Lung (tissue), 12 donors: Measurements from ENCODE around the gene ZNF516. TPM values are rescaled to one million over a fixed set of nuclear protein-coding genes. Genes with fewer than 3 reads are reported as not detected.
A peak's percentile ranks its signal among the peaks of the same experiment; 100 is the strongest.

Experiments
- ATAC-seq: fragments of 200-7000 bp; cut with Tn5 transposase; one replicate; pipeline ENCODE4 v1.9.1; 2020; ENCODE audit warnings: moderate number of reproducible peaks; ENCODE audit not compliant: insufficient read depth, low FRiP score
- DNase-seq, 3 donors: peaks; one replicate each; pipeline ENCODE4 v3.0.0-alpha.2; 2013 to 2017
- H3K27ac ChIP-seq, 2 donors: one replicate each; pipeline ENCODE4 v1.5.1; 2013; ENCODE audit warnings: mild to moderate bottlenecking in 2 of 2, moderate library complexity in 2 of 2, control low read depth in 1 of 2, inconsistent platforms in 1 of 2, low read depth in 1 of 2, low read length in 1 of 2
- H3K27me3 ChIP-seq, 3 donors: one replicate each; pipeline ENCODE4 v1.5.1; 2013; ENCODE audit warnings: low read length in 2 of 3; ENCODE audit not compliant: control insufficient read depth in 3 of 3, insufficient read depth in 3 of 3
- H3K36me3 ChIP-seq, 4 donors: one replicate each; pipeline ENCODE4 v1.5.1; 2013; ENCODE audit warnings: low read length in 4 of 4, mild to moderate bottlenecking in 1 of 4, moderate library complexity in 1 of 4; ENCODE audit not compliant: control insufficient read depth in 4 of 4, insufficient read depth in 4 of 4
- H3K4me1 ChIP-seq, 5 donors: one replicate each; pipeline ENCODE4 v1.5.1; 2013; ENCODE audit warnings: low read length in 5 of 5, mild to moderate bottlenecking in 2 of 5, moderate library complexity in 1 of 5; ENCODE audit not compliant: control insufficient read depth in 5 of 5, insufficient read depth in 5 of 5
- H3K4me3 ChIP-seq: one replicate; pipeline ENCODE4 v1.5.1; 2013; ENCODE audit warnings: mild to moderate bottlenecking, control low read depth, moderate library complexity
- H3K9ac ChIP-seq, 2 donors: one replicate each; pipeline ENCODE4 v1.5.1; 2013; ENCODE audit warnings: low read length in 2 of 2, control low read depth in 1 of 2; ENCODE audit not compliant: insufficient read depth in 1 of 2
- H3K9me3 ChIP-seq, 4 donors: one replicate each; pipeline ENCODE4 v1.5.1; 2013; ENCODE audit warnings: low read length in 3 of 4, mild to moderate bottlenecking in 1 of 4, moderate library complexity in 1 of 4; ENCODE audit not compliant: control insufficient read depth in 4 of 4, insufficient read depth in 3 of 4
- CTCF ChIP-seq: IDR thresholded peaks from 2 replicates; pipeline ENCODE4 v1.5.1; 2012; ENCODE audit warnings: mild to moderate bottlenecking; ENCODE audit errors: control extremely low read depth, extremely low read depth
- WGBS, 2 donors: extraction: QIAGEN DNeasy Blood & Tissue Kit; methylation state at CpG; one replicate each; pipeline ENCODE4 v1.1.7; 2013; 5-methylcytosine and 5-hydroxymethylcytosine counted together
- polyA plus RNA-seq, 2 donors: library from polyadenylated mRNA; stranded (reverse); fragments of 200-250 nt; gene quantifications; one replicate each; pipeline ENCODE4 v1.2.1, GENCODE V29; 2013
- total RNA-seq, 2 donors: library from RNA; depleted of rRNA in 1 of 2; stranded (reverse); fragments of >200 nt in 1 of 2; gene quantifications; one replicate each; pipeline ENCODE4 v1.2.1, GENCODE V29; 2014 to 2021
- donor health status: control.
- donor health status: control.
- donor health status: Bipolar disorder and iron deficiency.
- donor health status: healthy.
- donor health status: DM: yes; HTN: yes; CAD: no.

ZNF516 gene
- total and polyA plus RNA-seq, 4 donors = 7.7 to 45.4 (median 26.4) TPM

- Histone ChIP-seq H3K9ac (no peak overlapping the region), H3K4me3 (no peak overlapping the region), H3K27me3 (no peaks in the 10 kb centered on the region), H3K4me1 (peaks cover 0 to 5% (median 3%) of the 10 kb centered on the region in 5 donors), H3K27ac (no peak overlapping the region), H3K36me3 (peaks cover 0 to 36% (median 25%) of the 10 kb centered on the region in 4 donors), H3K9me3 (peaks cover 0 to 5% (median 0%) of the 10 kb centered on the region in 4 donors)
- 91 to 94% methylated on average over 26 of the region's 26 CpGs for WGBS, 2 donors
- no peak for TF ChIP-seq CTCF
- DNase-seq (no peak), ATAC-seq (no peak)
Measured at GRCh38 chr18:76357174-76357573, 137.9 kb downstream of the ZNF516 start.

- ATAC-seq = no peak
- peaks cover 0 to 9% (median 4%) of the 10 kb centered on the region in 5 donors for H3K4me1 ChIP-seq
- H3K27me3 ChIP-seq = no peaks in the 10 kb centered on the region
- peaks cover 0 to 5% (median 1%) of the 10 kb centered on the region in 4 donors for H3K9me3 ChIP-seq
- H3K4me3 ChIP-seq = no peak overlapping the region
- TF ChIP-seq CTCF = no peak
- H3K9ac ChIP-seq = no peak overlapping the region
- H3K27ac ChIP-seq = no peak overlapping the region
- WGBS, 2 donors = 97 to 98% methylated on average over 10 of the region's 10 CpGs
- peaks cover 0 to 31% (median 21%) of the 10 kb centered on the region in 4 donors for H3K36me3 ChIP-seq
- DNase-seq = no peak
Measured at GRCh38 chr18:76356666-76357065, 138.4 kb downstream of the ZNF516 start.

GRCh38 chr18:76354348-76354747 lies 140.7 kb downstream of the ZNF516 start:
- WGBS, 2 donors = 22 to 52% methylated on average over 1 of the region's 1 CpG
- ATAC-seq = no peak
- peaks cover 0 to 18% (median 9%) of the 10 kb centered on the region in 4 donors for H3K36me3 ChIP-seq

More at GRCh38 chr18:76354348-76354747, 140.7 kb downstream of the ZNF516 start:
- Histone ChIP-seq H3K27me3 (no peaks in the 10 kb centered on the region), H3K27ac (no peak overlapping the region), H3K4me3 (no peak overlapping the region), H3K4me1 (peaks cover 0 to 12% (median 4%) of the 10 kb centered on the region in 5 donors), H3K9ac (no peak overlapping the region), H3K9me3 (peaks cover 0 to 5% (median 1%) of the 10 kb centered on the region in 4 donors)
- DNase-seq = peak in 1 of 3 donors; percentile 46
- TF ChIP-seq CTCF = no peak
